Muscle layer of duodenum (tissue), 2 donors: ENCODE measurements around the gene STAP2.

Experiments used
- H3K27ac ChIP-seq: one replicate; pipeline ENCODE4 v1.7.0; 2013; ENCODE audit warnings: mild to moderate bottlenecking, low read length
- H3K27me3 ChIP-seq: one replicate; pipeline ENCODE4 v1.7.0; 2013; ENCODE audit warnings: low read depth, mild to moderate bottlenecking, control low read depth, low read length
- H3K36me3 ChIP-seq, 2 donors: one replicate each; pipeline ENCODE4 v1.7.0; 2013; ENCODE audit warnings: low read length in 2 of 2, control low read depth in 1 of 2, mild to moderate bottlenecking in 1 of 2; ENCODE audit not compliant: insufficient read depth in 2 of 2, control insufficient read depth in 1 of 2
- H3K4me1 ChIP-seq, 2 donors: one replicate each; pipeline ENCODE4 v1.7.0; 2013; ENCODE audit warnings: low read length in 2 of 2, mild to moderate bottlenecking in 2 of 2, control low read depth in 1 of 2, moderate library complexity in 1 of 2; ENCODE audit not compliant: insufficient read depth in 2 of 2, control insufficient read depth in 1 of 2
- H3K4me3 ChIP-seq, 2 donors: one replicate each; pipeline ENCODE4 v1.7.0; 2013; ENCODE audit warnings: low read length in 2 of 2, low read depth in 1 of 2, mild to moderate bottlenecking in 1 of 2
- H3K9me3 ChIP-seq, 2 donors: one replicate each; pipeline ENCODE4 v1.7.0; 2013; ENCODE audit warnings: low read length in 2 of 2, control low read depth in 1 of 2, mild to moderate bottlenecking in 1 of 2; ENCODE audit not compliant: control insufficient read depth in 1 of 2
- donor health status: healthy.

STAP2 gene

GRCh38 chr19:4375164-4376027 is 36.8 kb upstream of the STAP2 start:
- Histone ChIP-seq H3K27ac (peak overlapping the region; percentile 62), H3K4me1 (peaks cover 37 to 73% of the 10 kb centered on the region in 2 donors), H3K4me3 (no peak overlapping the region), H3K9me3 (no peaks in the 10 kb centered on the region), H3K36me3 (peaks cover 0 to 7% of the 10 kb centered on the region in 2 donors), H3K27me3 (no peaks in the 10 kb centered on the region)

DNA sequence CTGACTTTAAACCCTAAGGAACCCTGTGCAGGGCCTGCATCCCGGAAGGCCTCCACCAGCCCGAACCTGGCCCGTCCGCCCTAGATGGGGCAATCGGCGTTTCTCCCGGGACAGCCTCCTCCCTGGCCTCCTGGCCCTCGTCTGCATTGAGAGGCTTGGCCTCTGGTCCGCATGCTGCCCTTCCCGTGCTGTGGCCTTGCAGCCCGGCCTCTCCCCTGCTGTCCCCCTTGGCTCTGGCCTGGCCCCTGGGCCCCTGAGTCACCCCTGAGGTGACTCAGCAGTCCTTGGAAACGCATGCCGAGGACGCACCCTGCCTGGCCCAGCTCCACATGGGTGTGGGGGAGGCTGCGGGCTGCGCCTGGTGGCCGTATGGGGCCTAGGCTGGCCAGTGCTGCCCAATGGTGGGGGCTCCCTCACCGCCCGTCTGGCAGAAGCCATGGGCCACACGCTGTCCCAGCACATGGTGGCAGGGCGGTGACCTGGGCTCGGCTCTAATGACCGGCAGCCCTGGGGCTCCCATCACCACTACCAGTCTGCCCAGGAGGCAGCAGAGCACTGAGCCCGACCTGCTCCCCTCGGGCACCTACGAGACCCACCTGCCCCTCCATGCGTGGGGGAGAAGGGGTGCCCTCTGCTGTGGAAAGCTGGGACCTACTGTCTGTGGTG is 36.0 kb upstream of the STAP2 start:
- Histone ChIP-seq H3K36me3 (peaks cover 0 to 7% of the 10 kb centered on the region in 2 donors), H3K27ac (peak overlapping the region; percentile 80), H3K4me1 (peaks cover 32 to 72% of the 10 kb centered on the region in 2 donors), H3K27me3 (no peaks in the 10 kb centered on the region), H3K4me3 (peak overlapping the region in 1 of 2 donors; percentile 26), H3K9me3 (no peaks in the 10 kb centered on the region)

DNA sequence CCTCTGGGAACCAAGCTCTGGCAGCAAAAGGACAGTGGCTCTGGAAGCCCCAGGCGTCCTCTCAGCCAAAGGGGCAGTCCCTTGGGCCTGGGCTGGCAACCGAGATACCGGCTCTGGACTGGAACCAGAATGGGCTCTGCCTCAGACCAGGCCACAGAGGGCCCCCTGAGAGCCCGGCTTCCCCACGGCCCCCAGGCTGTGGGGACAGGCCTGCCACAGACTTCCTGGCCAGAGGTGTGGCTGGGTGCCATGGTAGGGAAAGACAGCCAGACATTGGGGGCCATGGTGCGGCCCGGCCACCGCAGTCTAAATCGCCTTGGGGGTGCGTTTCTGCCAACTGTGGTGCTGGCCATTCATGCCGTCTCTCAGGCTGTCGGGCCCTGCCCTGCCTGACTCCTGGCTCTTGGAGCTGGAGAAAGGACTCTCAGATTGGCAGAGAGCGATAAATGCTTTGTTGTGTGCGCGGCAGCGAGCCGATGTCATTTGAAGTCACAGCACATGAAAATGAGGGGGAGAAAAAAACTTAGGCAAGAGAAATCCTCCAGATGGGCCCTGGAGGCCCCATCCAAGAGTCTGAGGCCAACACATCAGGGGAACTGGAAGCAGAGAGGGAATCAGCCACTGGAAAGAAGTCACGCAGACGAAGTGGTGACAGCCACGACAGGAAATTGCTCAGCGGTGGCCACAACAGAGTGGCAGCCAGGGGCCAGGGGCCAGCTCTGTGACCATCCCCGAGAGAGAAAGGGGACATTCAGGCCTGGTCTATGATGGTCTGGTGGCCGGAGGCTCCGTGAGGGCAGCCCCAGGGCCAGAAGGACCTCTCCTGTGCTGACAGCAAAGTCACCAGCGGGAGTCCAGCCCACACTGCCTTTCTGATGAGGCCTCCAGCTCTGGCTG is 35.2 kb upstream of the STAP2 start:
- peak overlapping the region in 1 of 2 donors; percentile 26 for H3K4me3 ChIP-seq
- peaks cover 35 to 78% of the 10 kb centered on the region in 2 donors for H3K4me1 ChIP-seq
- H3K27me3 ChIP-seq, result no peaks in the 10 kb centered on the region
- H3K36me3 ChIP-seq, result peaks cover 0 to 7% of the 10 kb centered on the region in 2 donors
- no peaks in the 10 kb centered on the region for H3K9me3 ChIP-seq
- peak overlapping the region; percentile 80 for H3K27ac ChIP-seq

DNA sequence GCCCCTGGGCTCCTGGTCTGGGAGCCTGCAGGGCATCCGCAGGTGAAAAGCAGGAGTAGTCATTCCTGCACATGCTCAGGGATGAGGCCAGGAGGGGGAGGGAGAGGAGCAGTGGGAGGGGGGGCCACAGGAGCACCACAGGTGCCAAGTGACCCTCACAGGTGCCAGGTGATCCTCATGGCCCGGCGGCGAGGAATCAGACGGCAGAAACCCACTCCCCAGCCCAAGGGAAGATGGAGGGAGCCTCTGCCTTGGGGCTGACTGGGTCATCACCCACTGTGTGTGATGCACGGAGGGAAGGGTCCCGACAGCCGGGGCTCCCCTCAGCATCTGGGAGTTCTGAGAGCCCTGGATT is 34.4 kb upstream of the STAP2 start:
- H3K27me3 ChIP-seq, result no peaks in the 10 kb centered on the region
- peaks cover 0 to 7% of the 10 kb centered on the region in 2 donors for H3K36me3 ChIP-seq
- peak overlapping the region; percentile 80 for H3K27ac ChIP-seq

DNA sequence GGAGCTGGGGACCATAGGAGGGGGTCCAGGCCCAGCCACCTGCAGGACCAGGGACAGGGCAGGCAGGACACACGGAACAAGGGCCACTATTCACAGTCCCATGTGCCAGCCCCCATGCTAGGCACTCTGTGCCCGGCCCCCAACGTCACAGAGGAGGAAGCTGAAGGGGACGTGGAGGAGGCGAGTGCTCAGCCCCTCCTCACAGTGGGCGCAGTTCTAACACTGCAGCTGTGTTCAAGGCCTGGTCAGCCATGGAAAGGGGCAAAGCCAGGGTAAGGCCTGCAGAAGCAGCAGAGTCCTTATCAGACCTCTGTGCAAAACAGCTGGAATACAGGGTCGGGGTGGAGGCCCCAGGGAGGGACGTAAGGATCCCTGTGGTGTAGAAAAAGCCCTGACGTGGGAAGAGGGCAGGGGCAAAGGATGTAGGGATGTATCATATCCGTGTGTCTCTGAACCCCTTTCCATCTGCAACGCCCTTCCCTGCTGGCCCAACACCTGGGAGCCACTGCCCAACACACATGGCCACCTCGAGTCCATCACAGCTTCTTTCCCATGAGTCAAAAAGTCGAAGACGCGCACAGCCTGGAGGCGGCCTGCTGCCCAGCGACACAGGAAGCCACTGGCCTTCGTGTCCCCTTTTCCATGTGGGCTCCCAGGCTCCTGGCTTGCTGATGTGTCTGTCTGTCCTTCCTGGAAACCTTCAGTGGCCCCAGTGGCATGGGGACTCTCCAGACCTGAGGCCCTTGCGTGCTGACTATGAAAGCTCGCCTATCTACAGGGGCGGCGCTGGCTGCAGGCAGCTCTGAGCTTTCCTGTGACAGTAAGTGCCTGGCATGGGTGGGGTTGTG is 33.8 kb upstream of the STAP2 start:
- Histone ChIP-seq H3K4me3 (no peak overlapping the region), H3K27ac (no peak overlapping the region), H3K36me3 (peaks cover 0 to 7% of the 10 kb centered on the region in 2 donors), H3K9me3 (no peaks in the 10 kb centered on the region), H3K4me1 (peaks cover 35 to 88% of the 10 kb centered on the region in 2 donors), H3K27me3 (no peaks in the 10 kb centered on the region)

More for the DNA sequence above, 34.4 kb upstream of the STAP2 start:
- Histone ChIP-seq H3K4me3 (no peak overlapping the region), H3K4me1 (peaks cover 35 to 87% of the 10 kb centered on the region in 2 donors), H3K9me3 (no peaks in the 10 kb centered on the region)

DNA sequence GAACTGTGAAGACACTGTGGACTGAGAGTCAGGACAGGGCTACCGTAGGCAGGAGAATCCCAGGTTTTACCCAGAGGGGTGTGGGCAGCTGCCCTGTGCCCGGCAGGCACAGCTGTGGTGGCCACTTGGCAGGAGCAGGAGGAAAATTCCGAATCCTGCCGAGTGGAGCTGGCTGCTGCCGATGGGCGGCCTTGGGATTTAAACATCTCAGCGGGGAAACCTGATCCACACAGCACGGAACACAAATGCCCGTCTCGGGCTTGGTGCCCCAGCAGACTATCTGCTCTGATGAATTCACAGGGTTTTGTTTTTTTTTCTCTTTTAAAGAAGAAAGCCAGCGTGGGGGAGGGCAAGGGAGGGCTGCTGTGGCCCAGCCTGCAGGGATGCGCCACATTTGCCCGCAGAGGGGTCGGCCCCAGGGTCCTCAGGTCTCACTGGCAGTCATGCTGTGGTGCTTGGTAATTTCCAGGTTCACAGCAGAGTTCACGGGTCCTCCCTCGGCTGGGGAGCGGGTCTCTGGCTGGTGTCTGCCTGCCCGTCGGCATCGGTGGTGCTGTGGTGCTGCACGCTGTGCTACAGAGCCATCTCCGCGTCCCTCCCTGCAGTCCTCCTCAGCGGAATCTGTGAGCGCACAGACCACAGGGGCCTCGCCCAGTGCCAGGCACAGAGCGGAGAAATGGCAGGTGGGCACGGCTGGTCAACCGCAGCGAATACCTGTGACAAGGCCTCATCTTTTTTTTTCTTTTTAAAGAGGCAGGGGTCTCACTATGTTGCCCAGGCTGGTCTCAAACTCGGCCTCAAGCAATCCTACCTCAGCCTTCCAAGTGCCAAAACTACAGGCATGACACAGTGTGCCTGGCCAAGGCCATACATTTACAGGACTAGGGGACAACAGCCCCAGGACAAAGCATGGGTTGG is 32.9 kb upstream of the STAP2 start:
- Histone ChIP-seq H3K9me3 (no peaks in the 10 kb centered on the region), H3K27ac (no peak overlapping the region)

GRCh38 chr19:4370418-4371041 is 31.9 kb upstream of the STAP2 start:
- H3K36me3 ChIP-seq, result peaks cover 3 to 22% of the 10 kb centered on the region in 2 donors
- no peak overlapping the region for H3K27ac ChIP-seq
- H3K9me3 ChIP-seq, result no peaks in the 10 kb centered on the region
- no peaks in the 10 kb centered on the region for H3K27me3 ChIP-seq
- peaks cover 20 to 69% of the 10 kb centered on the region in 2 donors for H3K4me1 ChIP-seq
- H3K4me3 ChIP-seq, result no peak overlapping the region

More for the DNA sequence above, 32.9 kb upstream of the STAP2 start:
- Histone ChIP-seq H3K27me3 (no peaks in the 10 kb centered on the region), H3K4me3 (no peak overlapping the region), H3K4me1 (peaks cover 29 to 79% of the 10 kb centered on the region in 2 donors), H3K36me3 (peaks cover 0 to 12% of the 10 kb centered on the region in 2 donors)

- H3K27ac ChIP-seq, result peak overlapping the region; percentile 5
- peak overlapping the region; percentile 0 to 23 for H3K4me3 ChIP-seq
- H3K36me3 ChIP-seq, result peaks cover 5 to 28% of the 10 kb centered on the region in 2 donors
- peaks cover 14 to 63% of the 10 kb centered on the region in 2 donors for H3K4me1 ChIP-seq
- no peaks in the 10 kb centered on the region for H3K9me3 ChIP-seq
- H3K27me3 ChIP-seq, result no peaks in the 10 kb centered on the region
Measured at GRCh38 chr19:4369888-4370260, 31.2 kb upstream of the STAP2 start.

GRCh38 chr19:4369109-4369887 is 30.7 kb upstream of the STAP2 start:
- H3K4me1 ChIP-seq, result peaks cover 13 to 57% of the 10 kb centered on the region in 2 donors
- peak overlapping the region; percentile 0 to 23 for H3K4me3 ChIP-seq
- no peaks in the 10 kb centered on the region for H3K27me3 ChIP-seq
- H3K27ac ChIP-seq, result peak overlapping the region; percentile 5
- no peaks in the 10 kb centered on the region for H3K9me3 ChIP-seq
- peaks cover 5 to 32% of the 10 kb centered on the region in 2 donors for H3K36me3 ChIP-seq
